Lung (tissue), 12 donors: Measurements from ENCODE around the gene PPY. TPM values are rescaled to one million over a fixed set of nuclear protein-coding genes. Genes with fewer than 3 reads are reported as not detected.

Experiments
- ATAC-seq: fragments of 200-7000 bp; cut with Tn5 transposase; one replicate; pipeline ENCODE4 v1.9.1; 2020; ENCODE audit warnings: moderate number of reproducible peaks; ENCODE audit not compliant: insufficient read depth, low FRiP score
- DNase-seq, 3 donors: peaks; one replicate each; pipeline ENCODE4 v3.0.0-alpha.2; 2013 to 2017
- H3K27ac ChIP-seq, 2 donors: one replicate each; pipeline ENCODE4 v1.5.1; 2013; ENCODE audit warnings: mild to moderate bottlenecking in 2 of 2, moderate library complexity in 2 of 2, control low read depth in 1 of 2, inconsistent platforms in 1 of 2, low read depth in 1 of 2, low read length in 1 of 2
- H3K27me3 ChIP-seq, 3 donors: one replicate each; pipeline ENCODE4 v1.5.1; 2013; ENCODE audit warnings: low read length in 2 of 3; ENCODE audit not compliant: control insufficient read depth in 3 of 3, insufficient read depth in 3 of 3
- H3K36me3 ChIP-seq, 4 donors: one replicate each; pipeline ENCODE4 v1.5.1; 2013; ENCODE audit warnings: low read length in 4 of 4, mild to moderate bottlenecking in 1 of 4, moderate library complexity in 1 of 4; ENCODE audit not compliant: control insufficient read depth in 4 of 4, insufficient read depth in 4 of 4
- H3K4me1 ChIP-seq, 5 donors: one replicate each; pipeline ENCODE4 v1.5.1; 2013; ENCODE audit warnings: low read length in 5 of 5, mild to moderate bottlenecking in 2 of 5, moderate library complexity in 1 of 5; ENCODE audit not compliant: control insufficient read depth in 5 of 5, insufficient read depth in 5 of 5
- H3K4me3 ChIP-seq: one replicate; pipeline ENCODE4 v1.5.1; 2013; ENCODE audit warnings: mild to moderate bottlenecking, control low read depth, moderate library complexity
- H3K9ac ChIP-seq, 2 donors: one replicate each; pipeline ENCODE4 v1.5.1; 2013; ENCODE audit warnings: low read length in 2 of 2, control low read depth in 1 of 2; ENCODE audit not compliant: insufficient read depth in 1 of 2
- H3K9me3 ChIP-seq, 4 donors: one replicate each; pipeline ENCODE4 v1.5.1; 2013; ENCODE audit warnings: low read length in 3 of 4, mild to moderate bottlenecking in 1 of 4, moderate library complexity in 1 of 4; ENCODE audit not compliant: control insufficient read depth in 4 of 4, insufficient read depth in 3 of 4
- CTCF ChIP-seq: IDR thresholded peaks from 2 replicates; pipeline ENCODE4 v1.5.1; 2012; ENCODE audit warnings: mild to moderate bottlenecking; ENCODE audit errors: control extremely low read depth, extremely low read depth
- WGBS, 2 donors: extraction: QIAGEN DNeasy Blood & Tissue Kit; methylation state at CpG; one replicate each; pipeline ENCODE4 v1.1.7; 2013; 5-methylcytosine and 5-hydroxymethylcytosine counted together
- polyA plus RNA-seq, 2 donors: library from polyadenylated mRNA; stranded (reverse); fragments of 200-250 nt; gene quantifications; one replicate each; pipeline ENCODE4 v1.2.1, GENCODE V29; 2013
- total RNA-seq, 2 donors: library from RNA; depleted of rRNA in 1 of 2; stranded (reverse); fragments of >200 nt in 1 of 2; gene quantifications; one replicate each; pipeline ENCODE4 v1.2.1, GENCODE V29; 2014 to 2021
- donor health status: control.
- donor health status: control.
- donor health status: Bipolar disorder and iron deficiency.
- donor health status: healthy.
- donor health status: DM: yes; HTN: yes; CAD: no.

Gene PPY
- total and polyA plus RNA-seq, 4 donors: not detected

- peaks cover 0 to 4% (median 0%) of the 10 kb centered on the region in 4 donors for H3K9me3 ChIP-seq
- no peak overlapping the region for H3K4me3 ChIP-seq
- DNase-seq (peak in 2 of 3 donors; percentile 10 to 33), ATAC-seq (no peak)
- no peak overlapping the region for H3K27ac ChIP-seq
- 8 to 11% methylated on average over 74 to 82 of the region's 82 CpGs for WGBS, 2 donors
- no peak for TF ChIP-seq CTCF
- peaks cover 0 to 8% (median 5%) of the 10 kb centered on the region in 5 donors for H3K4me1 ChIP-seq
- H3K27me3 ChIP-seq: peaks cover 0 to 43% (median 33%) of the 10 kb centered on the region in 3 donors
- no peak overlapping the region for H3K9ac ChIP-seq
- H3K36me3 ChIP-seq: no peaks in the 10 kb centered on the region
Measured at GRCh38 chr17:43952724-43953666, 10.7 kb upstream of the PPY start.

- TF ChIP-seq CTCF: no peak
- Histone ChIP-seq H3K36me3 (no peaks in the 10 kb centered on the region), H3K27ac (no peak overlapping the region), H3K27me3 (peaks cover 0 to 43% (median 33%) of the 10 kb centered on the region in 3 donors), H3K4me1 (peaks cover 0 to 8% (median 5%) of the 10 kb centered on the region in 5 donors), H3K9ac (no peak overlapping the region), H3K4me3 (no peak overlapping the region), H3K9me3 (peaks cover 0 to 4% (median 0%) of the 10 kb centered on the region in 4 donors)
- ATAC-seq (no peak), DNase-seq (peak; percentile 28 to 61 (median 58))
- WGBS, 2 donors: 26 to 49% methylated on average over 19 of the region's 19 CpGs
Measured at GRCh38 chr17:43952351-43952723, 10.1 kb upstream of the PPY start.

GRCh38 chr17:43951750-43952149 is 9.5 kb upstream of the PPY start:
- peak in 1 of 3 donors; percentile 7 for DNase-seq
- H3K36me3 ChIP-seq: no peaks in the 10 kb centered on the region
- H3K27me3 ChIP-seq: peaks cover 0 to 43% (median 33%) of the 10 kb centered on the region in 3 donors
- H3K27ac ChIP-seq: no peak overlapping the region
- WGBS, 2 donors: 74 to 80% methylated on average over 4 of the region's 4 CpGs
- peaks cover 0 to 4% (median 0%) of the 10 kb centered on the region in 4 donors for H3K9me3 ChIP-seq
- ATAC-seq: no peak
- peaks cover 0 to 8% (median 5%) of the 10 kb centered on the region in 5 donors for H3K4me1 ChIP-seq
- no peak for TF ChIP-seq CTCF
- no peak overlapping the region for H3K9ac ChIP-seq
- no peak overlapping the region for H3K4me3 ChIP-seq
